ENCODE data around the gene DYNC1H1. TPM values are rescaled to one million over a fixed set of nuclear protein-coding genes. Genes with fewer than 3 reads are reported as not detected.

The DYNC1H1 gene
- total and polyA plus RNA-seq, 12 donors, result 202 to 509 (median 348) TPM

GRCh38 chr14:102078831-102079699 is 114.7 kb downstream of the DYNC1H1 start:
- peaks cover 0 to 59% of the 10 kb centered on the region in 2 donors for H3K36me3 ChIP-seq (replicated peaks in 1 of 2)
- DNase-seq, result no peak
- H3K4me3 ChIP-seq, result no peak overlapping the region
- TF ChIP-seq POLR2A (IDR thresholded peaks at IDR 0.05) (no peak), CTCF (IDR thresholded peaks at IDR 0.05) (no peak)
- H3K27me3 ChIP-seq, result no peaks in the 10 kb centered on the region
- H3K9me3 ChIP-seq (replicated peaks in 1 of 3), result no peaks in the 10 kb centered on the region
- intact Hi-C loops (cut with DNase I), result no loop called here
- 90 to 93% (median 92%) methylated on average over 9 to 10 of the region's 10 CpGs for WGBS, 4 donors
- peaks cover 8 to 27% of the 10 kb centered on the region in 2 donors for H3K4me1 ChIP-seq (replicated peaks in 1 of 2)
- H3K27ac ChIP-seq, result no peak overlapping the region

DNA sequence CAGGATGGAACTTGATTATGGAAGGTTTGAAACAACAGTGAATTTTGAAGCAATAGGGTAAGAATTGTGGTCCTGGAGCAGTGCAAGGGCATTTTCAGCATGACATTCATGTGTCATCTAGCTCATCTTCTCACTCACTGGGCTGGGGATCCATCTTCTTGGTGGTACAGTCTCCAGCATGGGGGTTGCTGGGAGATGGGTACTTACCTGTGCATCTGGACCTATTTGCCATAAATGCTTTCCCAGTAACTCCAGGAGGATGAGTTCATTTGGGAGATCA is 115.3 kb downstream of the DYNC1H1 start:
- H3K4me3 ChIP-seq, result no peak overlapping the region
- peaks cover 0 to 64% of the 10 kb centered on the region in 2 donors for H3K36me3 ChIP-seq (replicated peaks in 1 of 2)
- no peak for DNase-seq
- H3K4me1 ChIP-seq (replicated peaks in 1 of 2), result peaks cover 13 to 32% of the 10 kb centered on the region in 2 donors
- no peaks in the 10 kb centered on the region for H3K27me3 ChIP-seq
- H3K9me3 ChIP-seq (replicated peaks in 1 of 3), result no peaks in the 10 kb centered on the region
- TF ChIP-seq CTCF (IDR thresholded peaks at IDR 0.05) (no peak), POLR2A (IDR thresholded peaks at IDR 0.05) (no peak)
- intact Hi-C loops (cut with DNase I), result no loop called here
- no peak overlapping the region for H3K27ac ChIP-seq

- WGBS, 4 donors, result 74 to 77% (median 76%) methylated on average over 14 of the region's 14 CpGs
- H3K27ac ChIP-seq, result no peak overlapping the region
- no peak for DNase-seq
- H3K4me3 ChIP-seq, result no peak overlapping the region
- H3K27me3 ChIP-seq, result no peaks in the 10 kb centered on the region
- no peaks in the 10 kb centered on the region for H3K9me3 ChIP-seq (replicated peaks in 1 of 3)
- no peak for TF ChIP-seq POLR2A (IDR thresholded peaks at IDR 0.05)
- TF ChIP-seq CTCF (IDR thresholded peaks at IDR 0.05), result no peak
- peaks cover 0 to 72% of the 10 kb centered on the region in 2 donors for H3K36me3 ChIP-seq (replicated peaks in 1 of 2)
- peaks cover 21 to 40% of the 10 kb centered on the region in 2 donors for H3K4me1 ChIP-seq (replicated peaks in 1 of 2)
- intact Hi-C loops (cut with DNase I), result no loop called here
Observed at GRCh38 chr14:102080183-102081080, 116.1 kb downstream of the DYNC1H1 start.

Measured in adrenal gland (tissue), 12 donors.